ENCODE measurements around the gene VWC2L.

VWC2L gene

DNA sequence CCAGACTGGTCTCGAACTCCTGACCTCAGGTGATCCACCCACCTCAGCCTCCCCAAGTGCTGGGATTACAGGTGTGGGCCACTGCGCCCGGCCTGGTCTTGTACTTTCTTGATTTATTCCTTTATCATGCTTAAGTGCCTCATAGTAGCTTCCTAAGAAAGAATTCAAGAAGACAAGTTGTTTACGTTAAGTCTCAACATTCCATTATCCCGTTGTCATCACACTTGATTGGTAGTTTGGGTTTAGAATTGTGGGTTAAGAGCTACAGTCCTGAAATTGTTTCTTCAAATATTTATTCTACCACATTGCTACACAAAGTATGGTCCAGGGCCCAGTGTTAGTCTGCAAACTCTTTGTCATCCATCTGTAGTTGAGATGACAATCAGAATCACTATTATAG is 194.0 kb downstream of the VWC2L start:
- no peak for DNase-seq

DNA sequence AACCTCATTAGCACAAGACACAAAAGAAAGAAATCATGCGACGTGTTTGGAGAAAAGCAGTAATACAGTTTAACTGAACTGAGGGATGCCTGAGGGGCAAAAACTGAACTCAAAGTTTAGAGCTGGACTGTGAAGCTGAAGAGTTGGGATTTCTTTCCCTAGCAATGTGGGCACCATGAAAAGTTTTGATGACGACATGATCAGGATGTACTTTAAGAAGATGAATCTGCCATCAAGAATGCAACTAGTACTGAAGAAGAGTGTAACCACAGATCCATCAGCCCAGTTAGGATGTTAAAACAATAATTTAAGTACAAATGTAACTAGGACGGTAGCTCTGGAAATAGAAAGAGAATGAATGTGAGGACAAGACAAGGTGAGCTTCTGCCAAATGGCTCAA is 196.2 kb downstream of the VWC2L start:
- DNase-seq = no peak

DNA sequence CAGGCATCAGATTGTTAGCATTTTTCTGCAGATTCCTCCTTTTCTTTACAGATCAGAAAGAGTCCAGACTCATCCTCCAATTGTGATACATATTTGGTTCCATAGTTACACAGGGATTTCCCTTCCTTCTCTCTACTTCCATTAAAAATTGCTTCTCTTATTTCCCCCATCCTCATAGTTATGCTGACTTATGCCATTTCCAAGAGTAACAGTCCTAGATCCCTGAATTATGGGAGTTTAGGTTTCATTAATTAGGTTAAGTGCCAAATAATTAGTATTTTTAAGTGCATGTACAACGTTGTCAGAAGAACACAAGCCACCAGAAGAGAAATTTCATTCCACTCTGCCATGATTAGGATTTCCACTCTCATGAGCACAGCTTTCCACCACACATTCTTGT is 200.2 kb downstream of the VWC2L start:
- no peak for DNase-seq

DNA sequence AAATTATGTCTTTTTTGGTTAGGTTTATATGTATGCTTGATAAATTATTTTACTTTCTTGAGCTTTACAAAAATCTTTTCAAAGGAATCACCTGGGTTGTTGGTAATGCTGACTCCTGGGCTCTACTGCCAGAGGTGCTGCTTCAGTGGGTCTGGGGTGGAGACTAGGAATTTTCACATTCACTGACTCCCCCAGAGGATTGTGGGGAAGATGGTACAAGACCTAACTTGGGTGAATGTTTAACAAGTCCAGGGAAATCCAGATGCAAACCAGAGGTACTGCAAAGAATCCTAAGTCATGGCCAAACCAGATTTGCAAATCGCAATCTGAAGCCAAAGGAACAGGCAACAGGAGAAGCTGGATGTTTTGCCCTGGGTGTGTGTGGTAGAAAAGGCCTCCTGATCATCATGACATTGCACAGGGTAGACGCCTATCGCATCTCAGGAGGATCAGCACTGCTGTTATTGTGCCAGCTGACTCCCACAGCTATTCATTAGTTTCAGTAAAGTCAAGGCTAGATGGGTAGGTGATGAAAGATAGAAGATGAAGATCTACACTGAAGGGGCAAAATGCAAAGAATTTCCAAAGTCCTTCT is 213.4 kb downstream of the VWC2L start:
- no peak for DNase-seq

DNA sequence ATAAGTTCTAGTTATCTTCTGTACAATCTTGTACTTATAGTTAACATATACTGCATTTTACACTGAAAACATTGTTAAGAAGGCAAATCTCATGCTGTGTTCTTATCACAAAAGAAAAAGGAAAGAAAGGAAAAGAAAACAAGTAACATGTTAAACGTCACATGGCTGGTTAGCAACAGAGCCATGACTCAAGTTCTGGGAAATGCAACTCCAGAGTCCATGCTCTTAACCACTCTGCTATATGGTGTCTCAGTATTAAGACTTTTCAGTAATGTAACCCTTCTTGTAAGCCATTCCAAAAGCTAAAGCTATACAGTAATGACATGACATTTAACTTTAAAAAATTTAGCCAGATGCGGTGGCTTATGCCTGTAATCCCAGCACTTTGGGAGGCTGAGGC is 217.2 kb downstream of the VWC2L start:
- DNase-seq = no peak

Data from stimulated activated naive CD4-positive, alpha-beta T cell (primary cell).